ENCODE data around the gene MIXL1.
"Not testable (repeated sequence)": the region's sequence is repeated elsewhere in the genome, so short reads cannot be mapped to it uniquely, and the experiment has no call there.

The MIXL1 gene

GRCh38 chr1:226215239-226215638 is 8.2 kb upstream of the MIXL1 start:
- DNase-seq = no peak

GRCh38 chr1:226216056-226216455 is 7.4 kb upstream of the MIXL1 start:
- no peak for DNase-seq

DNA sequence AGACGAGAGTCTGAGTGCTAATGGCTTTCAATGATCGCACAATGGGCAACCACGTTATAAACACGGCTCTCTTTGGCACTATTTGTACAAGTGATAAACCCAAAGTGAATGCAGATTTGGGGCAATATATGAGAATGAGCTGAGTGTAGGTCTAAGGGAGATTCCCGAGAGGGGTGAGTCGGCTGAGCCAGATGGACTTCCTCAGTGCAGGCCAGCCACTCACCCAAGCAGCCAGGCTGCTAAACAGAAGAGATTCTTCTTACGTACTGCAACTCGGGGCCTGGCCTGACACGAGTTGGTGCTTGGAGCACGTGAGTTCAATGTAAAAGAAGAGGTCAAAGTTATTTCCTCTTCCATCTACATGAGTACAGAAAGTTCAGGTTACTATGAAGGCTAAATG is 6.2 kb upstream of the MIXL1 start:
- DNase-seq = no peak

GRCh38 chr1:226220473-226221189 is 2.8 kb upstream of the MIXL1 start:
- no peak for DNase-seq

DNA sequence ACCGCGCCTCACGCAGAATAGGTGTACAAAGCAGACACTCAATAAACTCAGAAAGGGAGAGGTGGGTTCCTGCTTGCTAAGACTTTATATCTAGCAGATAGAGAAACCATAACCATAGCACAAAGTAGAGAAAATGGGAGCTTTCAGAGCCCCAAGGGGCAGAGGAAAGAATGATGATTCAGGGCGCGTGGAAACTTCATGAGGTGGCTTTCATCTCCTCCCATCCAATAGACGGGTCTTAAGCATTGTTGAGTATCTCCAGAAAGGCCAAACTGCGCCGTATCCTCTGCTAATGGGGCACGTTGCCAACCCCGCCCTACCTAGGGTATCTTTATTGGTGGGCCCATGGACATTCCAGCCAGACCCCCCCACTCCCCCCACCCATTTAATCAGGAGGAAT is 778 bp upstream of the MIXL1 start:
- no peak for DNase-seq

GRCh38 chr1:226223786-226224244 is 351 bp downstream of the MIXL1 start:
- no peak for DNase-seq

- DNase-seq = no peak
Observed at GRCh38 chr1:226226601-226227000, 3.1 kb downstream of the MIXL1 start.

- no peak for DNase-seq
Observed at GRCh38 chr1:226233293-226233692, 9.8 kb downstream of the MIXL1 start.

GRCh38 chr1:226233806-226234205 is 10.3 kb downstream of the MIXL1 start:
- no peak for DNase-seq

DNA sequence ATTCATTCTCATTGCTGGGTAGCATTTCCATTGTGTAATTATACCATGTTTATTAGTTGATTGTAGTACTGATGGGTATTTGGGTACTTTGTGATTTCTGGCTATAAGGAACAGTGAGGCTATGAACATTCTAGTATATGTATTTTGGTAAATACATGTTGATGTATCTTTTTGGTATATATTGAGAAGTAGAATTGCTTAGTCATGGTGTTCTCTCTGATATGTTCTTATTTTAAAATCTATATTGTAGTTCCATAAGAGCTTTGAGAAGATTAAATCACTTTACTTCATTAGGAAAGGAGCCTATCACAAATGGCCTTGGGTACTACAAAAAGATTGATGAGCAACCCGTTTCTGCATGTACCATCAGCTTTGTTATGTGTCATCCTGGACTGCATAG is 13.4 kb downstream of the MIXL1 start:
- no peak for DNase-seq

- DNase-seq = no peak
Observed at GRCh38 chr1:226239421-226239820, 16.0 kb downstream of the MIXL1 start.

GRCh38 chr1:226248091-226248490 is 24.6 kb downstream of the MIXL1 start:
- no peak for DNase-seq

GRCh38 chr1:226248796-226249195 is 25.3 kb downstream of the MIXL1 start:
- DNase-seq = no peak

DNA sequence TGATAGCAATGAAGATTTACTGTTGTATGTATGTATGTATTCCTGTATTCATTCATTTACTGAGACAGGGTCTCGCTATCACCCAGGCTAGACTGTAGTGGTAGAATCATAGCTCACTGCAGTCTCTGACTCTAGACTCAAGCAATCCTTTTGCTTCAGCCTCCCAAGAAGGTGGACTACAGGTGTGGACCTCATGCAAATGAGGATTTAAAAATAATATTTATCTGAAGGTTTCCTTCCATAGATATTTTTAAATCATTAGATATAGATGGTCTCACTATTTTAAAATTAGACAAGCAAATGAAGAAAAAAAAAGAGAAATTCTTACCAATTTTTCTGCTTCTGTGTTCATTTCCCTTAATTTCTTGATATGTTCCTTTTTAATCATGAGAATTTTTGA is 27.0 kb downstream of the MIXL1 start:
- DNase-seq = no peak

DNA sequence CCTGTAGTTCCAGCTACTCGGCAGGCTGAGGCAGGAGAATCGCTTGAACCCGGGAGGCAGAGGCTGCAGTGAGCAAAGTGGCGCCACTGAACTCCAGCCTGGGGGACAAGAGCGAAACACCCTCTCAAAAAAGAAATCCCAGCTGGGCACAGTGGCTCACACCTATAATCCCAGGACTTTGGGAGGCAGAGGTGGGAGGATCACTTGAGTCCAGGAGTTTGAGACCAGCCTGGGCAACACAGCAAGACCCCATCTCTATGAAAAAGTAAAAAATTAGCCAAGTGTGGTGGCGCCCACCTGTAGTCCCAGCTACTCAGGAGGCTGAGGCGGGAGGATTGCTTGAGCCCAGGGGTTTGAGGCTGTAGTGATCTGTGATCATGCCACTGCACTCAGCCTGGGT is 29.4 kb downstream of the MIXL1 start:
- DNase-seq = not testable (repeated sequence)

- no peak for DNase-seq
Observed at GRCh38 chr1:226253933-226254332, 30.5 kb downstream of the MIXL1 start.

- no peak for DNase-seq
Observed at GRCh38 chr1:226255380-226255779, 31.9 kb downstream of the MIXL1 start.

DNA sequence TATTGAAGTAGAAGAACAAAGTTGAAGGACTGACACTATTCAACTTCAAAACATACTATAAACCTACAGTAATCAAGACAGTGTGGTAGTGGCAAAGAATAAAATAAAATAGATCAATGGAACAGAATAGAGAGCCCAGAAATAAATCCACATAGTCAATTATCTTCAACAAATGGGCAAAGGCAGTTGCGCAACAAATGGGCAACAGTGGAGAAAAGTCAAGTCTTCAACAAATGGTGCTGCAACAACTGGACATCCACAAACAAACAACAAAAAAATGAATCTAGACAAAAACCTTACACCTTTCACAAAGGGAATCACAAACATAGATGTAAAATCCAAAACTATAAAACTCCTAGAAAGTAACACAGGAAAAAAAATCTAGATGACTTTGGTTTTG is 38.4 kb downstream of the MIXL1 start:
- no peak for DNase-seq

DNA sequence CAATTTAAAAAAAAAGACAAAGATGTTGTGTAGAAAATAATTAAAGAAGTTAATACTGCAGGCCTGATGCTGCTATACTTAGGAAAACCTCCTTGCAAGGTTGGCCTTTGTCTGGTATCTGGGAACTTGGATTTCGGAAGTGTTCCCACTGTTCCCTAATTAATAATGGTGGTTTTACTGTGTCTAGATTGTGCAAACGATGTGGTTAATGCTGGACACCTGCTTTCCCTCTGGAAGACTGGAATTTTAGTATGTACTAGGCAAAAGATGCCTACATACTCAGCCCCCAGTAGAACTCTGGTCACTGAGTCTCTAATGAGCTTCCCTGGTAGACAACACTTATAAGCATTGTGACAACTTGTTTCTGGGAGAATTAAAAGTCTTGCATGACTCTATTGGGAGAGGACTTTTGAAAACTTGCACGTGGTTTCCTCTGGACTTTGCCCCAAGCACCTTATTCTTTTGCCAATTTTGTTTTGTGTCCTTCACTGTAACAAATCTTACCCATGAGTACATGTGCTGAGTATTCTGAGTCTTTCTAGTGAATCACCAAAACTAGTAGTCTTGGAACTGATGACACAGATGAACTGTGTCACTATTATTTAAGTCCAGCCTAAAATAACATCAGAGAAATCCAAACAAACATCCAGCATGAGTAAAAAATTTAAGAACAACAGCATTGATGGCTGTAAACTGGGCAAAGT is 45.1 kb downstream of the MIXL1 start:
- DNase-seq = no peak

- DNase-seq = not testable (repeated sequence)
Observed at GRCh38 chr1:226272233-226272902, 48.9 kb downstream of the MIXL1 start.

GRCh38 chr1:226274138-226274537 is 50.7 kb downstream of the MIXL1 start:
- no peak for DNase-seq

DNA sequence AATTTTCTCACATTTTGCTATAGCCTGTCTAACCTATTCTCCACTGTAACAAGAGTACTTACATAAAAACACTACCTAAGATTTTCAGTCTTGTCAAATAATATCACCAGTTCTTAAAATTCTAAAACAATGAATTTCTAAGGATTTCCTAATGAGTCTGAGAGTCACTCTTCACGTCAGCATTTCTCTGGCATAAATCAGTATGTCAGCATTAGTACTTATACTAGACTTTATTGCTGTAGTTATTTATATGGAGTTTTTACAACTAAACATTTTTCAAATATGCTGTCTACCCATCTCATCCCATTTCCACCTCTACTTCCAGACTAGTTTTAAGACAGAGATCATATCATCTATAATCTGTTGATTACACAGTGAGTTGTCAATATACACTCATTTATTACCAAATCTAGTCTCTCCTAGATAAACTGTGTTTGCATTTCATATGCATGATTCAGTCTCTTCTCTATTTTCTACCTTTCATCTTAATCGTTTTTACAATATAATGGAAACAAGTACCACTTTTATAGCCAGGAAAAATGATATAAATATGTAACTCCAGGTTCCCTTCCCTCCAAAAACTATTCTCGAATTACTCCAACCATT is 52.7 kb downstream of the MIXL1 start:
- no peak for DNase-seq
